Inflammatory macrophage (primary cell): ENCODE measurements around the gene BSN.
A peak's percentile ranks its signal among the peaks of the same experiment; 100 is the strongest.
"Not testable (repeated sequence)": the region's sequence is repeated elsewhere in the genome, so short reads cannot be mapped to it uniquely, and the experiment has no call there.

Experiments used
- DNase-seq, 2 donors: peaks; one replicate each; pipeline ENCODE4 v3.0.0-alpha.2; 2020 to 2022

Gene BSN

DNA sequence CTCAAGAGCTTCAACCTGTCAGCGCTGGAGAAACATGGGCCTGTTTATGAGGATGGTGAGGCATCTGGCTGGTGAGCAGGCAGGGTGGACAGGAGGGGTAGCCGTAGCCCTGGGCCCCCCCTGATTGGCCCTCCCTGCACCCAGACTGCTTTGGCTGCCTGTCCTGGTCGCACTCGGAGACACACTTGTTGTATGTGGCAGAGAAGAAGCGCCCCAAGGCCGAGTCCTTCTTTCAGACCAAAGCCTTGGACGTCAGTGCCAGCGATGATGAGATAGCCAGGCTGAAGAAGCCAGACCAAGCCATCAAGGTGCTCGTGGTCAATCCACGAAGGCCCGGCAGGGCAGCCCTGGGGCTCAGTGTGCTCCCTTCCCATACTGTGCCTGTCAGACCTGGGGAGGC is 121.6 kb downstream of the BSN start:
- DNase-seq = no peak

DNA sequence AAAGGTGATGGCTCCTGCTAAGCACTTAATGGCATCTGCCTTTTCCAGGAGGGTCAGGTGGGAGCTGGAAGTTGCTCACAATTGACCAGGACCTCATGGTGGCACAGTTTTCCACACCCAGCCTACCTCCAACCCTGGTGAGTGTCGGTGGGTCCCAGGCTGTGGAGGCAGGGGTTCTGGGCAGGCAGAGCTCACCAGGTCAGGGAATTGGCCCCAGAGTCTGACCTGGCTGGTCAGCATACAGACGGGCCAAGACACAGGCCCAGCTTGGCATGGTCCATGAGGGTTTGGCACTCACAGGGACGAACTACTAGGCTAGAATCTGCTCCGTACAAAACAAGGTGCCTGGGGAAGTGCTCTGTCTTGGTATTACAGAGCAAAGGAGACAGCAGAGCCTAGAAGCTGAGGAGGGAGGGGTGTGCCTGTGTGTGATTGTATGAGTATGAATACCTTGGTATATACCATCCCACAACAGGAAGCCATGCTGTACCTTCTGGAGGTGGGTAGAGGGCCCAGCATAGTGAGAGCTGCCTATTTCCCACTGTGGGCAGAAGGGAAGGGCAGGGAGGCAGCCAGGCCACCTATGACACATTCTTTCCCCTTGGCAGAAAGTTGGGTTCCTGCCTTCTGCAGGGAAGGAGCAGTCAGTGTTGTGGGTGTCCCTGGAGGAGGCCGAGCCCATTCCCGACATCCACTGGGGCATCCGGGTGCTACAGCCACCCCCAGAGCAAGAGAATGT is 126.4 kb downstream of the BSN start:
- DNase-seq = no peak

DNA sequence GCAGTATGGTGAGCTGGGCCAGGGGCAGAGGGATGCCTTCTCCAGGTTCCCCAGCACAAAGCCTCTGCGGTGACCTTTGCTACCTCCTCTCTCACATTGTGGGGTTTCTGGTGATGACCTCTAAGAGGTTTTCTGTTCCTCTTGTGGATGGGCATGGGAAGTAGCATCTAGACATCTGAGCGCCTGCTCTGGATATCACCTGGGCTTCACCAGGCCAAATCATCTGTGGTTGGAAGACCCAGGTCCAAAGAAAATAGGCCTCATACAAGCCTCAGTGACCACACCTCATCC is 126.9 kb downstream of the BSN start:
- no peak for DNase-seq

- DNase-seq = no peak
Measured at GRCh38 chr3:49681543-49681942, 127.3 kb downstream of the BSN start.

GRCh38 chr3:49683162-49683561 is 128.9 kb downstream of the BSN start:
- no peak for DNase-seq

DNA sequence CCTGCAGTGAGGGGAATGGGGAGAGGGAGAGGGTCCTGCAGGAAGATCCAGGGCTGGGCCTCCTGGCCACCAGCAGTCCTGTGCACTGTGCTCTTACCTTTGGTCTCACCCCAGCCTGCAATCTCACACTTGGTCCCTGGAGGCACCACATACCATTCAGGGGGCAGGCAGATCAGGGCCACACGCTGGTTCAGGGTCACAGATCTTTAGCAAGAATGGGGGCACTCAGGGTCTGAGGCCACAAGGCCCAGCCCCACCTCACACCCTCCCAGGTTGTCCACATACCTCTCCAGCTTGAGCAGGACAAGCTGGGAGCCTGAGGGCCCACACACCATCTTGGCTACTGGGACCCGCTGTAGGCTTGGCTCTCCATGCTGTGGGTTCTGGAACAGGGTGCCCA is 130.2 kb downstream of the BSN start:
- not testable (repeated sequence) for DNase-seq

DNA sequence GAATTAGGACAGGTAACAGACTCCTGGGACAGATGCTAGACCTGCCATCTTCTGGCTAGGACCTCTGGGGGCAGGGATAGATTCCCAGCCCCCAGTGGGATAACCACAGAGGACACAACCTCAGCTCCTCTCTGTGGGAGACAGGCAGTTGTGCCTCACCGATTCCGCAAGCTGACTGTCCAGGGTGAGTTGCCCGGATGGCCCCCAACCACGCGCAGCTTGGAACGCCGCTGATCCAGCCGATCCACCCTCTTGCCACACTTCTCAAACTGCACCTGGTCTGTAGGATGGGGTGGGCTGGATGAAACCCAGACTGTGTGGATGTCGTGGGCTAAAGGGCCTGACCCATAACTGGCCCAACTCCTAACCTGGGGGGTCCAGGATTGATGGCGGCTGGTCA is 130.8 kb downstream of the BSN start:
- not testable (repeated sequence) for DNase-seq

- not testable (repeated sequence) for DNase-seq
Measured at GRCh38 chr3:49685846-49686245, 131.6 kb downstream of the BSN start.

- DNase-seq = not testable (repeated sequence)
Measured at GRCh38 chr3:49686346-49686745, 132.1 kb downstream of the BSN start.

DNA sequence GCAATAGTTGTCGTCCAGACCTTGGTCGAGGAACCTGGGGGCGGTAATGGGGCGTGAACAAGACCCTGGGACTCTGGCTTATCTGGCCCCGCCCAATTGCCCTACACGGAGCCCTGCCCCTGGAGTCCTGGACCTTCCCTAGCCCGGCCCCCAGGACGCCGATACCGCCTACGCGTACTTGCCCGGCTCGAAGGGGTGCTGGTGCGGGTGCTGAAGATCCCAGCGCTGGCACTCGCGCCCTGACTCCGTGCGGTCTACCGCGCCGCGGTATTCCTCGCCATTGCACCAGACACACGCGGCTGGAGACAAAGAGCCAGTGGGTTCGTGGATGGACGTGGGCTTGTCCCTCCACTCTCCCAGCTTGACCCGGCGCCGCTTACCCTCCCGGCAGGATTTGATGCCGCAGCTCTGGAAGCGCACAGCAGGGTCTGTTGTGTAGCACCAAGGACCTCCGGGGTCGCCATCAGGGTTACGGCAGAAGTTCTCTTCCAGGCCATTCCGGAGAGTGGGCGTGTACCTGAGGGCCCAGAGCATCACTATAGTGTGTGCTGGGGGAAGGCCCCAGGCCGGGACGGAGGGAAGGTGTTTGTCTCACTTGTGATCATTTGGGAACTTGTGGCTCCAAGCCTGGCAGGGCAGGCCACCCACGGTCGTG is 132.6 kb downstream of the BSN start:
- peak; percentile 28 to 58 for DNase-seq

DNA sequence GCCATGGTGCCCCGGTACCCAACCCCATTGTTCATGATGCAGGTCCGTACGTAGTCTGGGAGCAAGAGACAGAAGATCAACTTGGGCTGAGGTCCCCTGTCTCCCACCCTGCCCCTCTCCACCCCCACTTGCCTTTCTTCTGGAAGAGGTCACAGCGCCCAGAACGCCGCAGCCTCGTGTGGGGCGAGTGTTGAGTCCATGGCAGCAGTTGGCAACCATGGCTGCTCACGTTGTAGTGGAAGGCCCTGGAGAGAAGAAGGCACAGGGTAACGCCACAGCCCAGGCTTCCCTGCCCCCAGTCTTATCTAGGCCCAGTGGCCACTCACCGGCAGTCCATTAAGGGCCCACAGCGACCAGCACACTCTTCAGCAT is 133.1 kb downstream of the BSN start:
- not testable (repeated sequence) for DNase-seq

DNA sequence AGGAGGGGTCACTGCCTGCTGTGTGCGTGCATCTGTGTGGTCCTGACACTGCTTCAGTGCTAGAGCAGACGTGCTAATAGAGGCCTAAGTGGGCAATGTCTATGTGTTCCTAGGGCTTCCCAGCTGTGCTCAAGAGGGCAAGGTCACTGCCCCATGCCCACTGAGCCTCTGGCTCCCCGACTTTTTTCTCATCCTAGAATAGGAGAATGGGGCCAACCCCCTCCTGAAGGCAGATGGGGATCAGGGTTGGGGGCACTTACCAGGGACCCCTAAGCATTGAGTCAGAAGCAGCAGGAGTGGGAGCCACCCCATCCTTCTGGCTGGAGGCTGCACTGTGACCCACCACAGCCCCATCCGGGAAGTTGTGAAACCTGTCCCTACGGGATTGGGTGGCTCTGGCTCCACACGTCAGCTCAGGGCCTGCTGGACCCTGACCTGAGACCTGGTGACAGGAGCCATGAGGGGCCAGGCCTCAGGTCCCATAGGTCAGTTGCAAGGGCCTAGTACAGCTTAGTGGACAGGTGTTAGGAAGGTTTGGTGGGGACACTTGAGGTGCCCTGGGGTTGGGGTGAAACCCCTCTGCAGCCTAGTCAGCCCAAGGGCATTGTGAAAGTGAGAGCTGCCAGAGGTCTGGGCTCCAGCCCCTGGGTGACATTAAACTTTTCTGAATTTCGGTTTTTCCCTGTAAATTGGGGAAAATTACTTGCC is 134.2 kb downstream of the BSN start:
- not testable (repeated sequence) for DNase-seq

GRCh38 chr3:49689046-49689907 is 135.0 kb downstream of the BSN start, which contains the start of the genes MST1 and RNF123:
Gene MST1, minus strand, starts transcription at chr3:49689474. Its CDS starts 783 bp downstream, at chr3:49688691.
Gene RNF123, plus strand, starts transcription at chr3:49689557. Its CDS starts 1,609 bp downstream, at chr3:49691166.
- DNase-seq = peak; percentile 86 to 91

- DNase-seq = not testable (repeated sequence)
Measured at GRCh38 chr3:49689908-49690624, 135.8 kb downstream of the BSN start.

GRCh38 chr3:49690856-49691255 is 136.6 kb downstream of the BSN start:
- DNase-seq = not testable (repeated sequence)

- DNase-seq = not testable (repeated sequence)
Measured at GRCh38 chr3:49691481-49691880, 137.2 kb downstream of the BSN start.

GRCh38 chr3:49694409-49695070 is 140.3 kb downstream of the BSN start:
- not testable (repeated sequence) for DNase-seq

GRCh38 chr3:49695350-49696015 is 141.2 kb downstream of the BSN start:
- DNase-seq = not testable (repeated sequence)

DNA sequence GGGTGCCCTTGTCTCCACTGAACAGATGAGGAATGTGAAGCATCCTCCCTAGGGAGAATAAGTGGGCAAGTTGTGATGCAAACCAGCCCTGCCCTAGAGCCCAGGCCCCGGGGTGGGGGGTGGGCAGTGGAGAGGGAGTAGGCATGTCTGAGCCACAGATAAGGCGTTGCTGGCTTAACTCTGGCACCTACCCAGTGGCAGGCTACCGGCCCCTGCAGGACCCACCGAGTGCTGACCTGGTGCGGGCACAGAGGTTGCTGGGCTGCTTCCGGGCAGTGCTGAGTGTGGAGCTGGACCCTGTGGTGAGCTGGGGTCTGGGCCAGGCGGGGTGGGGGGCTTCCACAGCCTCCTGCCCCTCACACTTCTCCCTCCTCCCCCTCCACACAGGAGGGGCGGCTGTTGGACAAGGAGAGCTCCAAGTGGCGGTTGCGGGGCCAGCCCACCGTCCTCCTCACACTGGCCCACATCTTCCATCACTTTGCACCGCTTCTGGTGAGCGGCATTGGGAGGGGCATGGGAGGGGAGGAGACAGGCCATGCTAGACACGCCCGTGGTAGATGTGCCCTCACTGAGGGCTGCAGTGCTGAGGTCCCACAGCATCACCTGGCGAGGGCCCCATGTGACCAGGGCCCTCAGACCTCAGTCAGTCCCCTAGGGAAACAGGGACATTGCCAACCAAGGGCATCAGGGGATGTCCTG is 145.2 kb downstream of the BSN start:
- no peak for DNase-seq

- DNase-seq = no peak
Measured at GRCh38 chr3:49700014-49700413, 145.7 kb downstream of the BSN start.
